Endothelial cell of umbilical vein (primary cell): ENCODE data around the gene SLC2A2. TPM values are rescaled to one million over a fixed set of nuclear protein-coding genes. Genes with fewer than 3 reads are reported as not detected.

ENCODE experiments used
- BruUV-seq: library from RNA; stranded (reverse); fragments of 400-500 nt; replicated peaks from 2 replicates; lab custom pipeline; 2021; lab: Mats Ljungman, UMichigan
- CTCF ChIA-PET: fragments of 300-600, 350-600 bp; sonication (Branson Sonifier 250); formaldehyde crosslinking; loops from one replicate; lab custom pipeline; 2021; ENCODE audit warnings: antibody characterized with exemption, inconsistent platforms; lab: Charles Lee
- POLR2A ChIA-PET: fragments of 300-600, 350-600 bp; sonication (Branson Sonifier 250); formaldehyde crosslinking; loops from one replicate; lab custom pipeline; 2021; ENCODE audit warnings: antibody characterized with exemption, inconsistent platforms; lab: Charles Lee
- DNase-seq: peaks from one replicate; pipeline ENCODE4 v3.0.0-alpha.2; 2011; ENCODE audit warnings: low read depth, low spot score
- FAIRE-seq: peaks from 2 replicates; lab custom pipeline; 2011; peaks lifted over from hg19 to GRCh38; lab: Jason Lieb, UNC
- H2AFZ ChIP-seq: 2 replicates; pipeline ENCODE4 v1.6.0; 2012; ENCODE audit warnings: low read depth, low read length, control low read depth, inconsistent platforms
- H3K27ac ChIP-seq: 2 replicates; pipeline ENCODE4 v1.5.1; 2011; ENCODE audit warnings: low read depth, mild to moderate bottlenecking, control low read depth, low read length, moderate library complexity; ENCODE audit not compliant: insufficient read depth
- H3K27me3 ChIP-seq, 2 experiments: 2 replicates each; pipeline versions ENCODE4 v1.6.0 to v1.6.1; 2011; ENCODE audit warnings: low read length in 2 of 2, mixed read lengths in 1 of 2; ENCODE audit not compliant: control insufficient read depth in 2 of 2, insufficient read depth in 2 of 2
- H3K36me3 ChIP-seq, 2 experiments: 2 replicates in 1 of 2; 3 replicates in 1 of 2; pipeline ENCODE4 v1.5.1; 2011; ENCODE audit warnings: low read length in 2 of 2, mild to moderate bottlenecking in 1 of 2, moderate library complexity in 1 of 2; ENCODE audit not compliant: control insufficient read depth in 2 of 2, insufficient read depth in 2 of 2; ENCODE audit errors: extremely low read depth in 1 of 2
- H3K4me1 ChIP-seq: 3 replicates; pipeline ENCODE4 v1.5.1; 2011; ENCODE audit warnings: mild to moderate bottlenecking, low read length; ENCODE audit not compliant: control insufficient read depth, insufficient read depth; ENCODE audit errors: extremely low read depth
- H3K4me2 ChIP-seq: 2 replicates; pipeline ENCODE4 v1.6.1; 2011; ENCODE audit warnings: low read length, control low read depth, mixed read lengths; ENCODE audit not compliant: insufficient read depth
- H3K4me3 ChIP-seq, 3 experiments: fragments of 200-600 bp in 1 of 3; sonication (generic), shearing (Covaris generic) in 1 of 3; replicated peaks in 1 of 3; 2 replicates each; pipeline ENCODE4 v1.5.1; 2011 to 2016; ENCODE audit warnings: control low read depth in 3 of 3, low read length in 3 of 3, mild to moderate bottlenecking in 2 of 3, inconsistent platforms in 1 of 3, low read depth in 1 of 3, moderate library complexity in 1 of 3; ENCODE audit not compliant: insufficient read depth in 1 of 3
- H3K79me2 ChIP-seq: 2 replicates; pipeline ENCODE4 v1.6.0; 2012; ENCODE audit warnings: low read length, inconsistent platforms; ENCODE audit not compliant: control insufficient read depth, insufficient read depth
- H3K9ac ChIP-seq: replicated peaks from 2 replicates; pipeline ENCODE3; 2011; ENCODE audit warnings: low read length, control low read depth; ENCODE audit not compliant: insufficient read depth; ENCODE audit errors: extremely low read depth
- H3K9me1 ChIP-seq: replicated peaks from 3 replicates; pipeline ENCODE4 v1.6.0; 2011; ENCODE audit warnings: mild to moderate bottlenecking, low read length; ENCODE audit not compliant: control insufficient read depth, insufficient read depth; ENCODE audit errors: extremely low read depth
- H3K9me3 ChIP-seq: replicated peaks from 2 replicates; pipeline ENCODE4 v1.5.1; 2012; ENCODE audit warnings: low read length, inconsistent platforms; ENCODE audit not compliant: control insufficient read depth, insufficient read depth
- H4K20me1 ChIP-seq: replicated peaks from 2 replicates; pipeline ENCODE3; 2011; ENCODE audit warnings: mild to moderate bottlenecking, low read length; ENCODE audit not compliant: control insufficient read depth, insufficient read depth; ENCODE audit errors: extremely low read depth
- EZH2 ChIP-seq: IDR thresholded peaks from 2 replicates; pipeline ENCODE4 v1.6.1; 2012; ENCODE audit warnings: borderline replicate concordance, low read depth, mild to moderate bottlenecking, moderate library complexity, low read length, inconsistent platforms; ENCODE audit not compliant: severe bottlenecking
- FOS ChIP-seq: IDR thresholded peaks from 2 replicates; pipeline ENCODE4 v1.6.1; 2011; ENCODE audit warnings: mild to moderate bottlenecking, low read length, moderate library complexity, borderline replicate concordance; ENCODE audit not compliant: insufficient read depth
- GATA2 ChIP-seq: IDR thresholded peaks from 2 replicates; pipeline ENCODE4 v1.7.0; 2011; ENCODE audit warnings: low read depth, mild to moderate bottlenecking, moderate library complexity, mixed read lengths, low read length; ENCODE audit not compliant: insufficient read length, insufficient read depth
- JUN ChIP-seq: IDR thresholded peaks from 2 replicates; pipeline ENCODE4 v1.6.1; 2011; ENCODE audit warnings: borderline replicate concordance, low read depth; ENCODE audit not compliant: insufficient read length, insufficient read depth
- MYC ChIP-seq: IDR thresholded peaks from one replicate; pipeline ENCODE4 v1.6.1; 2011; ENCODE audit warnings: mild to moderate bottlenecking, low read depth, low read length
- POLR2A ChIP-seq: IDR thresholded peaks from 2 replicates; pipeline ENCODE4 v1.6.1; 2012; ENCODE audit warnings: low read depth, mild to moderate bottlenecking, control low read depth, low read length
- POLR2AphosphoS5 ChIP-seq: IDR thresholded peaks from 2 replicates; pipeline ENCODE4 v1.6.1; 2012; ENCODE audit warnings: low read depth, mild to moderate bottlenecking, control low read depth, low read length, moderate library complexity; ENCODE audit not compliant: insufficient read depth
- dilution Hi-C: fragments of 300-500 bp; cut with MboI; formaldehyde crosslinking; loops from one replicate; pipeline ENCODE4 v1.15.0; 2019; ENCODE audit warnings: low sequenced_read_pairs; ENCODE audit not compliant: extremely low pct_ligation_motif_present
- intact Hi-C: fragments of 100-400 bp; cut with micrococcal nuclease; formaldehyde crosslinking; loops from one replicate; pipeline ENCODE4 v1.10.0; 2022
- polyA plus RNA-seq, 4 experiments: library from polyadenylated mRNA; depleted of rRNA in 3 of 4; stranded (reverse) in 3 of 4; unstranded in 1 of 4; fragments of >200 nt; gene quantifications; 2 replicates each; pipeline versions ENCODE4 v1.2.1 to v1.2.3, GENCODE V29; 2011 to 2012; ENCODE audit warnings: missing spikeins in 1 of 4
- total RNA-seq: library from RNA; stranded (reverse); gene quantifications from 2 replicates; pipeline ENCODE4 v1.2.3, GENCODE V29; 2021
- TF ChIP-seq, protein P1 (sequence below): IDR thresholded peaks from 2 replicates; pipeline ENCODE4 v1.6.1; 2011; ENCODE audit not compliant: insufficient read depth, insufficient read length
- TF ChIP-seq, protein P2 (sequence below), 2 donors: IDR thresholded peaks; 1 replicate in 1 of 2; 2 replicates in 1 of 2; pipeline ENCODE4 v1.5.1; 2011; ENCODE audit warnings: low read length in 2 of 2, mild to moderate bottlenecking in 2 of 2, moderate library complexity in 2 of 2, control low read depth in 1 of 2, inconsistent platforms in 1 of 2, low read depth in 1 of 2; ENCODE audit not compliant: insufficient read depth in 1 of 2; ENCODE audit errors: extremely low read depth in 1 of 2

Gene SLC2A2
- total and polyA plus RNA-seq, 2 donors (not counting 3 experiments of a cell fraction or from before 2014, with no cell fraction given) = not detected

DNA sequence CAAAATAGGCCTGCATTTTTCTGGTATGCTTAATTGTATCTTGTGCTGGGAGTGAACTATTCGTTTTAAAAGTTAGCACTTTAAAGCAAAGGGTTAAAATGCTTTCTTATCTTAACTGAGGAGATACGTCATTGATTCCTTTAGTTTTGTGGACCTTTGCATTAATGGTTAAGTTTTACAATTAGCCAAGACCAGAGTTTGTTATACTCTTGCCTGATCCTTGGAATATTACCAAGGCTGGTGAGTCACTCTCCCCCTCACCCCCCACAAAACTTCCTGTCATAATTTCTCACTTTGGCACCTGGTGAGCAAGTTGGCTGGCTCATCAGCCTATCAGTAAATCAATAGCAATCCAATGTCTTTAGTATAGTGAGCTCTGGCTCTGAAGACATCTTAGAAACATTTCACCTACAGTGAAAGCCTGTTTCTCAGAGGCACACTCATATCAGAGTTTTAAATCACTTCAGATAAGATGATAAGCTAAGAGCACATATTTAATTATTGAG, 26.7 kb downstream of the SLC2A2 start:
- no peaks in the 10 kb centered on the region for H3K36me3 ChIP-seq
- no peaks in the 10 kb centered on the region for H4K20me1 ChIP-seq
- FAIRE-seq = peak; percentile 76
- no TSS peak for BruUV-seq
- intact Hi-C loops (loop anchor here (5.0 kb wide), 1 partner anchor 283 kb away; no protein-coding TSS in a partner anchor), dilution Hi-C loops (no loop called here)
- H3K9me3 ChIP-seq = no peaks in the 10 kb centered on the region
- no peak overlapping the region for H3K9ac ChIP-seq
- no peaks in the 10 kb centered on the region for H3K27me3 ChIP-seq
- POLR2A ChIA-PET = no interaction called here
- H3K4me3 ChIP-seq = no peak overlapping the region
- no peaks in the 10 kb centered on the region for H3K79me2 ChIP-seq
- CTCF ChIA-PET = no interaction called here
- H3K27ac ChIP-seq = peak overlapping the region; percentile 1
- peaks cover 37% of the 10 kb centered on the region for H3K4me1 ChIP-seq
- DNase-seq = peak; percentile 95
- no peak overlapping the region for H2AFZ ChIP-seq
- no peaks in the 10 kb centered on the region for H3K9me1 ChIP-seq
- peak overlapping the region; percentile 43 for H3K4me2 ChIP-seq
- TF ChIP-seq MYC (no peak), EZH2 (no peak), POLR2AphosphoS5 (peak; percentile 73), GATA2 (peak; percentile 93), POLR2A (no peak), FOS (peak; percentile 97), JUN (peak; percentile 92)
- TF ChIP-seq, protein P1, sequence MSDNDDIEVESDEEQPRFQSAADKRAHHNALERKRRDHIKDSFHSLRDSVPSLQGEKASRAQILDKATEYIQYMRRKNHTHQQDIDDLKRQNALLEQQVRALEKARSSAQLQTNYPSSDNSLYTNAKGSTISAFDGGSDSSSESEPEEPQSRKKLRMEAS = no peak
- TF ChIP-seq, protein P2, sequence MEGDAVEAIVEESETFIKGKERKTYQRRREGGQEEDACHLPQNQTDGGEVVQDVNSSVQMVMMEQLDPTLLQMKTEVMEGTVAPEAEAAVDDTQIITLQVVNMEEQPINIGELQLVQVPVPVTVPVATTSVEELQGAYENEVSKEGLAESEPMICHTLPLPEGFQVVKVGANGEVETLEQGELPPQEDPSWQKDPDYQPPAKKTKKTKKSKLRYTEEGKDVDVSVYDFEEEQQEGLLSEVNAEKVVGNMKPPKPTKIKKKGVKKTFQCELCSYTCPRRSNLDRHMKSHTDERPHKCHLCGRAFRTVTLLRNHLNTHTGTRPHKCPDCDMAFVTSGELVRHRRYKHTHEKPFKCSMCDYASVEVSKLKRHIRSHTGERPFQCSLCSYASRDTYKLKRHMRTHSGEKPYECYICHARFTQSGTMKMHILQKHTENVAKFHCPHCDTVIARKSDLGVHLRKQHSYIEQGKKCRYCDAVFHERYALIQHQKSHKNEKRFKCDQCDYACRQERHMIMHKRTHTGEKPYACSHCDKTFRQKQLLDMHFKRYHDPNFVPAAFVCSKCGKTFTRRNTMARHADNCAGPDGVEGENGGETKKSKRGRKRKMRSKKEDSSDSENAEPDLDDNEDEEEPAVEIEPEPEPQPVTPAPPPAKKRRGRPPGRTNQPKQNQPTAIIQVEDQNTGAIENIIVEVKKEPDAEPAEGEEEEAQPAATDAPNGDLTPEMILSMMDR (IDR thresholded peaks at IDR 0.05; ENCODE audit: extremely low read depth in 1 of 2, insufficient read depth in 1 of 2, low read depth in 1 of 2, low read length in 2 of 2) = no peak
